Nephron progenitor cell (in vitro differentiated cells): ENCODE measurements around the gene ATP11A.

Experiments used
- DNase-seq: peaks from one replicate; pipeline ENCODE4 v3.0.0; 2021
- H3K27ac Mint-ChIP-seq: 2 replicates; pipeline ENCODE4 v1.8.0; 2021; ENCODE audit warnings: mild to moderate bottlenecking, moderate library complexity, mixed read lengths
- H3K27me3 Mint-ChIP-seq: 2 replicates; pipeline ENCODE4 v1.8.0; 2021; ENCODE audit warnings: mild to moderate bottlenecking, low read depth, mixed read lengths; ENCODE audit not compliant: poor library complexity
- H3K36me3 Mint-ChIP-seq: 2 replicates; pipeline ENCODE4 v1.8.0; 2021; ENCODE audit warnings: low read depth, mixed read lengths
- H3K4me1 Mint-ChIP-seq: 2 replicates; pipeline ENCODE4 v1.8.0; 2021; ENCODE audit warnings: mixed read lengths
- H3K4me3 Mint-ChIP-seq: 2 replicates; pipeline ENCODE4 v1.8.0; 2021; ENCODE audit warnings: mild to moderate bottlenecking, moderate library complexity, mixed read lengths
- H3K9me3 Mint-ChIP-seq: 2 replicates; pipeline ENCODE4 v1.8.0; 2021; ENCODE audit warnings: mild to moderate bottlenecking, moderate library complexity, mixed read lengths
- CTCF ChIP-seq: fragments of 200-600 bp; sonication (generic); IDR thresholded peaks from 2 replicates; pipeline ENCODE4 v1.5.0; 2021; ENCODE audit warnings: antibody characterized with exemption

ATP11A gene

DNA sequence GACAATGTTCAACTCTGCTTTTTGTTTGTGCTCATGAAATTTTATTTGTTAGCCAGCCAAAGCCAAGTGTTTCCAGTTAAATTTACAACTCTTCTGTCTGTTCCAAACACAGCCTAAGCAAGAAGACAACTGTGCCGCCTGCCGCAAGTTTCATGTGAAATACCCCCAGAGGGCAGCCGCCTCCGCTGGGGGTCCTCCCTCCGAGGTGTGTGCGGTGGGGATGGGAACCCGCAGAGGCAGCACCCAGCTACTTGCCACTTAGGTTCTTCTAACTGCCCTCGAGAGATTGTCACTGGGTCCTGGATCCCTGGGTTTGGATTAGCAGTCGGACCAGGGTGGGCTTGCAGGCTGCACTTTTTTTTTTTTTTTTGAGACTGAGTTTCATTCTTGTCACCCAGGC is 28.5 kb downstream of the ATP11A start:
- no peak for TF ChIP-seq CTCF
- H3K27me3 Mint-ChIP-seq: no peaks in the 10 kb centered on the region
- peaks cover 83% of the 10 kb centered on the region for H3K4me1 Mint-ChIP-seq
- peaks cover 62% of the 10 kb centered on the region for H3K36me3 Mint-ChIP-seq
- H3K9me3 Mint-ChIP-seq: peaks cover 23% of the 10 kb centered on the region
- no peak overlapping the region for H3K27ac Mint-ChIP-seq
- no peak for DNase-seq
- no peak overlapping the region for H3K4me3 Mint-ChIP-seq

DNA sequence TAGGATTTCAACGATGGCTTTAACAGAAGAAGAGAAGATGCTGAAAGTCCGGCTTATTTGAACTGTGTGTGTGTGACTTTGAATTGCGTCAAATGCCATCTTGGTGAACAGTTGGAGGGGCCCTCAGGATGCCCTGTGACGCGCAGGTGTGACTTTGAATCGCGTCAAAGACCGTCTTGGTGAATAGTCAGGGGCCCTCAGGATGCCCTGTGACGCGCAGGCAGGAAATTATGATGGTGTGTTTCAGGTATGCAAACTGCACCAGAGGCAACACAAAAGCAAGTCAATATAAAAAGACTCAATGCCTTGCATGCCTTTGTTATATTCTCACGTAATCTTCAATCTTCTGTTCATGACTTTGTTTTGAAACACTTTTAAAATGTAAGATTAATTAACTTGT is 29.2 kb downstream of the ATP11A start:
- Mint-ChIP-seq H3K27ac (no peak overlapping the region), H3K4me1 (peaks cover 90% of the 10 kb centered on the region)

DNA sequence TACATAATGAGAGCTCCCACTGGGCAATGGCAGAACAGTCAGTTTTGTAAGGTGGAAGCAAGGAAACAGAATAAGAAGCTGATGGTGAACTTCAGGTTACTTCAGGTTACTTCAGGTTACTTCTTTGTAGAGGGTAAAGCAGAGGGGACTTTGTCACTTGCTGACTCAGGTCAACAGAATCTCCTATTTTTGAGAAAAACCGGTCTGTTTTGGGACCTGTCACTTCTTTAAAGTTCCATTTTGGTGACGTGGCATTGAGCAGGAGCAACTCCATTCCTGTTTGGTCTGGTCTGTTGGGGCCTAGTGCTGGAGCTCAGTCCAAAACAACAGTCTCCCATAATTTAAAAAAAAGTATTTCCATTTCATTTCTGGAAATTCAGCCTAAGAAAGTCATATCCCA is 29.7 kb downstream of the ATP11A start:
- no peak for TF ChIP-seq CTCF
- H3K9me3 Mint-ChIP-seq: peaks cover 12% of the 10 kb centered on the region
- no peak for DNase-seq
- no peak overlapping the region for H3K27ac Mint-ChIP-seq
- H3K4me1 Mint-ChIP-seq: peaks cover 90% of the 10 kb centered on the region
- no peaks in the 10 kb centered on the region for H3K27me3 Mint-ChIP-seq
- H3K36me3 Mint-ChIP-seq: peaks cover 51% of the 10 kb centered on the region
- no peak overlapping the region for H3K4me3 Mint-ChIP-seq

More for the DNA sequence above, 29.2 kb downstream of the ATP11A start:
- Mint-ChIP-seq H3K36me3 (peaks cover 56% of the 10 kb centered on the region), H3K4me3 (no peak overlapping the region), H3K9me3 (peaks cover 17% of the 10 kb centered on the region), H3K27me3 (no peaks in the 10 kb centered on the region)
- TF ChIP-seq CTCF: no peak
- DNase-seq: no peak

DNA sequence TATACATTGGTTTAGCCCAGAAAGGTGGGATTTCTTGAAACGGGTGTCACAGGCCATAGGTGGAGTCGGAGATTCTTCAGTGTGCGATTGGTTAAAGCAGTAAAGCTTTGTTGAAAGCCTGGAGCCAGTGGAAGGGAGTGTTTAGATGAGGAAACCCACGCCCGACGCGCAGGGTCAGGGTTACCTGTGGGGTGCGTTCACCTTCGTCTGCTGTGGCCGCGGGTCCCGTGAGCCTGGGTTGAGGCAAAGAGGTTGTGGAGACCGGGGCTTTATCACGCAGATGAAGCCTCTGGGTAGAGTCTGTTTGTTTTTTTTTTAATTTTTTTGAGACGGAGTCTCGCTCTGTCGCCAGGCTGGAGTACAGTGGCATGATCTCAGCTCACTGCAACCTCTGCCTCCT is 30.4 kb downstream of the ATP11A start:
- Mint-ChIP-seq H3K36me3 (peaks cover 45% of the 10 kb centered on the region), H3K27ac (peak overlapping the region; percentile 73), H3K9me3 (peaks cover 6% of the 10 kb centered on the region), H3K4me3 (peak overlapping the region; percentile 6), H3K27me3 (no peaks in the 10 kb centered on the region), H3K4me1 (peaks cover 89% of the 10 kb centered on the region)
- DNase-seq: no peak
- TF ChIP-seq CTCF: no peak

DNA sequence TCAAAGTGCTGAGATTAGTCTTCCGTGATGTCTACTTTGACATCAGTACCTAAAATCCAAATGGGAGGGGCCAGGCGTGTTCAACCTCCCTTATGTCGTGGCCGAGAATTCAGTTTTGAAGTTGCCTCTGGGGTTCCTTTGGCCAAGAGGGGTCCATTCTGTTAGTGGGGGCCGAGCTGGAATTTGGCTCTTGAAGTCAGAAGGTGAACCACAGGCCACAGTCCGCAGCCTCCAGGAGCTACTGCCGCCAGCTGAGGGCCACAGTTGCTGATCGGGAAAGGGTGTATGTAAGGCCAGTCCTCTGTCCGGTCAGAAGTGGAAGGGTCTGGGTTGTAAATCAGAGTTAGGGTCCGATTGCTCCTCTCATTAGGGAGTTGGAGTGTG is 31.0 kb downstream of the ATP11A start:
- Mint-ChIP-seq H3K27me3 (no peaks in the 10 kb centered on the region), H3K36me3 (peaks cover 40% of the 10 kb centered on the region), H3K9me3 (peaks cover 1% of the 10 kb centered on the region), H3K4me1 (peaks cover 90% of the 10 kb centered on the region), H3K27ac (peak overlapping the region; percentile 92), H3K4me3 (peak overlapping the region; percentile 47)
- no peak for DNase-seq
- TF ChIP-seq CTCF: no peak

GRCh38 chr13:112721198-112722104 is 31.6 kb downstream of the ATP11A start:
- TF ChIP-seq CTCF: no peak
- peak overlapping the region; percentile 92 for H3K27ac Mint-ChIP-seq
- H3K4me3 Mint-ChIP-seq: peak overlapping the region; percentile 47
- H3K36me3 Mint-ChIP-seq: peaks cover 39% of the 10 kb centered on the region
- no peaks in the 10 kb centered on the region for H3K9me3 Mint-ChIP-seq
- peaks cover 92% of the 10 kb centered on the region for H3K4me1 Mint-ChIP-seq
- H3K27me3 Mint-ChIP-seq: peaks cover under 1% of the 10 kb centered on the region
- DNase-seq: no peak
